Prostate gland (tissue), 2 donors: ENCODE data around the gene PUS7L. TPM values are rescaled to one million over a fixed set of nuclear protein-coding genes. Genes with fewer than 3 reads are reported as not detected.

ENCODE experiments used
- DNase-seq: peaks from one replicate; pipeline ENCODE4 v3.0.0-alpha.2; 2019; ENCODE audit warnings: low spot score
- H3K27ac ChIP-seq, 2 donors: fragments of 200-600 bp; sonication (generic); 2 replicates each; pipeline ENCODE4 v1.5.1; 2017 to 2019
- H3K27me3 ChIP-seq: fragments of 200-600 bp; sonication (generic); replicated peaks from 2 replicates; pipeline ENCODE4 v1.5.1; 2019; ENCODE audit not compliant: insufficient read depth
- H3K36me3 ChIP-seq, 2 donors: fragments of 200-600 bp; sonication (generic); 1 replicate in 1 of 2; 2 replicates in 1 of 2; pipeline versions ENCODE4 v1.5.1 to v1.8.1; 2017 to 2019
- H3K4me1 ChIP-seq: fragments of 200-600 bp; sonication (generic); replicated peaks from 2 replicates; pipeline ENCODE4 v1.5.1; 2019
- H3K4me3 ChIP-seq, 2 donors: fragments of 200-600 bp; sonication (generic); 2 replicates each; pipeline ENCODE4 v1.5.1; 2017 to 2019
- H3K9me3 ChIP-seq: fragments of 200-600 bp; sonication (generic); 2 replicates; pipeline ENCODE4 v1.5.1; 2017
- POLR2A ChIP-seq: fragments of 450-650 bp; IDR thresholded peaks from one replicate; pipeline ENCODE4 v1.6.1; 2016; ENCODE audit warnings: antibody characterized with exemption, mild to moderate bottlenecking
- POLR2AphosphoS5 ChIP-seq: sonication (generic); formaldehyde crosslinking; IDR thresholded peaks from one replicate; pipeline ENCODE4 v1.6.1; 2017; ENCODE audit warnings: antibody characterized with exemption
- WGBS: methylation state at CpG from one replicate; pipeline ENCODE4 v1.1.5; 2018; 5-methylcytosine and 5-hydroxymethylcytosine counted together
- intact Hi-C: fragments of 100-400 bp; cut with DNase I; formaldehyde crosslinking; loops from one replicate; pipeline ENCODE4 v1.14.2; 2022
- total RNA-seq, 2 donors: library from RNA; depleted of rRNA; stranded (reverse); fragments of >200 nt; gene quantifications; one replicate each; pipeline ENCODE4 v1.1.0, GENCODE V29; 2016
- TF ChIP-seq, protein P1 (sequence below), 4 experiments: fragments of 200-600 bp in 2 of 4; fragments of 450-650 bp in 2 of 4; sonication (generic) in 2 of 4; IDR thresholded peaks; 1 replicate in 3 of 4; 2 replicates in 1 of 4; pipeline ENCODE4 v1.5.1; 2016 to 2019; ENCODE audit warnings: antibody characterized with exemption in 4 of 4, mild to moderate bottlenecking in 2 of 4, moderate library complexity in 2 of 4

Gene PUS7L
- total RNA-seq, 2 donors from 2014 or later: 9.7 to 12.7 TPM

DNA sequence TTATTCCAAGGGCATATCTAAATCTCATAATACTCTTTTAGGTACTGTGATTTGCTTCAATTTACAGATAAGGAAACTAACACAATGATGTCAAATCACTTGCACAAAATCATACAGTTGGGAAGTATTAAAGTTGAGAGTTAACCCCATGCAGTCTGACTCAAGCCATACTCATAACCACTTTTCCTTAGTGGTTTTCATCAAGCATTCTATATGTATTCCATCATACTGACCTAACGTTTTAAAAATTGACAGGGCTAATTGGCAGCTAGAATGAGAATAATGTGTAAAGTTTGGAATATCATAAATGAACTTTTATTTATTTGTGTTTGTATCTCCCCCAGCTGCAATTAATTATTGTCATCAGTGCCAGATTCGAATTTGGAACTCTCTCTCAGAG lies 20.9 kb downstream of the PUS7L start:
- H3K36me3 ChIP-seq: no peaks in the 10 kb centered on the region
- 59% methylated on average over 2 of the region's 2 CpGs for WGBS
- no peaks in the 10 kb centered on the region for H3K4me1 ChIP-seq
- no peaks in the 10 kb centered on the region for H3K27me3 ChIP-seq
- H3K27ac ChIP-seq: no peak overlapping the region
- H3K9me3 ChIP-seq: no peaks in the 10 kb centered on the region
- TF ChIP-seq POLR2A: no peak
- TF ChIP-seq, protein P1, sequence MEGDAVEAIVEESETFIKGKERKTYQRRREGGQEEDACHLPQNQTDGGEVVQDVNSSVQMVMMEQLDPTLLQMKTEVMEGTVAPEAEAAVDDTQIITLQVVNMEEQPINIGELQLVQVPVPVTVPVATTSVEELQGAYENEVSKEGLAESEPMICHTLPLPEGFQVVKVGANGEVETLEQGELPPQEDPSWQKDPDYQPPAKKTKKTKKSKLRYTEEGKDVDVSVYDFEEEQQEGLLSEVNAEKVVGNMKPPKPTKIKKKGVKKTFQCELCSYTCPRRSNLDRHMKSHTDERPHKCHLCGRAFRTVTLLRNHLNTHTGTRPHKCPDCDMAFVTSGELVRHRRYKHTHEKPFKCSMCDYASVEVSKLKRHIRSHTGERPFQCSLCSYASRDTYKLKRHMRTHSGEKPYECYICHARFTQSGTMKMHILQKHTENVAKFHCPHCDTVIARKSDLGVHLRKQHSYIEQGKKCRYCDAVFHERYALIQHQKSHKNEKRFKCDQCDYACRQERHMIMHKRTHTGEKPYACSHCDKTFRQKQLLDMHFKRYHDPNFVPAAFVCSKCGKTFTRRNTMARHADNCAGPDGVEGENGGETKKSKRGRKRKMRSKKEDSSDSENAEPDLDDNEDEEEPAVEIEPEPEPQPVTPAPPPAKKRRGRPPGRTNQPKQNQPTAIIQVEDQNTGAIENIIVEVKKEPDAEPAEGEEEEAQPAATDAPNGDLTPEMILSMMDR (IDR thresholded peaks at IDR 0.05): no peak
- TF ChIP-seq POLR2AphosphoS5: no peak
- intact Hi-C loops: no loop called here
- no peak overlapping the region for H3K4me3 ChIP-seq
- DNase-seq: no peak

DNA sequence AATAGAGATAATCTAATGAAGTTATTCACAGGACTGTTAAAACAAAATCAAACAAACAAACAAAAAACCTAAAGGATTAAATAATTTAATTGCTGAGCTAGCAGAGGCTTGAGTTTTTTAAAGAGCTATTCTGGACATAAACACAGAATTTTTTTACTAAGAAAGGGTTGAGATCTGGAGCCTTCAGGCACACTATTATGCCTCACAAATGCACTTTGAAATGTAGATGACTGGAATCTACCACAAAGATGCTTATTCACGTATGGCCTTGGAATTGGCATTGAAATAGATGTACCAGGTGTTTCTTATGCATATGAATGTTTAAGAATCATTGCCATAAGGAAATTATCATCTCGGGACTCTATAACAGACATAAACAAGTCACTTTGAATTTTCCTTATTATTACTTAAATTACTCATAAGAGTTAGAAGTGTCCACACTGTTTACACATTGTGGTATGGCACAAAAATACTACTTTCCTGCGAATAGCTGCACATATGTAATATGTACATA lies 21.6 kb downstream of the PUS7L start:
- intact Hi-C loops: no loop called here
- Histone ChIP-seq H3K4me1 (no peaks in the 10 kb centered on the region), H3K27me3 (no peaks in the 10 kb centered on the region), H3K4me3 (no peak overlapping the region), H3K36me3 (no peaks in the 10 kb centered on the region), H3K9me3 (no peaks in the 10 kb centered on the region), H3K27ac (no peak overlapping the region)
- TF ChIP-seq, protein P1 (IDR thresholded peaks at IDR 0.05): no peak
- TF ChIP-seq POLR2A: no peak
- TF ChIP-seq POLR2AphosphoS5: no peak
- 90% methylated on average over 3 of the region's 3 CpGs for WGBS
- no peak for DNase-seq

DNA sequence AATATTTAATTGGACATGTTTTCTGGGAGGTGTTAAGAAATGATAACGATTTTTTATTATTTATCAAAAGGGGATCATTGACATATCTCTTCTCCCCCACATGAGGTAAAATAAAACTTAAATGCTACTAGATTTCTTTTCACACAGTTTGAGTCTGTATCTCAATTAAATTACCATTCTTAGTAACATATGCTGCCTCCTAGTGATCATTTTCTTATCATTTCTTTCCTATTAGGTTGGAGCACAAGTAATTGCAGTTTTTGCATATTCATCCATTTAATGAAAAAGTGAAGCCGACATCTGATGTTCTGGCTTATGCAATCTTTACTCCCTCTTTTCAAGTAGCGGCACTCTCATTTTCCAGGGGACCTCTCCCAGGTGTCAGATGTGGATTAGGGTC lies 24.9 kb downstream of the PUS7L start:
- intact Hi-C loops: no loop called here
- no peaks in the 10 kb centered on the region for H3K9me3 ChIP-seq
- WGBS: 94% methylated on average over 3 of the region's 3 CpGs
- DNase-seq: no peak
- no peaks in the 10 kb centered on the region for H3K36me3 ChIP-seq
- no peaks in the 10 kb centered on the region for H3K4me1 ChIP-seq
- no peak overlapping the region for H3K4me3 ChIP-seq
- no peaks in the 10 kb centered on the region for H3K27me3 ChIP-seq
- TF ChIP-seq POLR2AphosphoS5: no peak
- TF ChIP-seq, protein P1 (IDR thresholded peaks at IDR 0.05): no peak
- TF ChIP-seq POLR2A: no peak
- H3K27ac ChIP-seq: no peak overlapping the region

DNA sequence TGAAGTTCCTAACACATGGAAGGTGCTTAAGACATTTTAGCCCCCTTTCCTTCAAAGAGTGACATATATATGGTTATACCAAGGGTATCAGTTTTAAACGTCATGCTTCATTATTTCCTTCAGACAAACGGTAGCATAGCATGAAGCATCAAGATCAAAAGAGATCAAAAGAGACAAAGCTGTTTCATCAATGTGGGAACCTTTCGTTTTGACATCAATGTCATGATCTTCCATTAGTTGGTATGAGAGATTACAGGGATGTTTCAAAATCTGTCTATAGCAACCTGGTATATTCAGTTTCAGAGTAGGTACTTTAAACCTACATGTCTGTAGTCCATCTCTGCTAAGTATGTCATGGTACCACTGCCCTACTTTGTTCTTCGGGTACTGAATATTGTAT lies 28.3 kb downstream of the PUS7L start:
- H3K4me3 ChIP-seq: no peak overlapping the region
- WGBS: 80% methylated on average over 4 of the region's 4 CpGs
- TF ChIP-seq POLR2AphosphoS5: no peak
- TF ChIP-seq, protein P1 (IDR thresholded peaks at IDR 0.05): no peak
- no peaks in the 10 kb centered on the region for H3K27me3 ChIP-seq
- no peaks in the 10 kb centered on the region for H3K9me3 ChIP-seq
- H3K36me3 ChIP-seq: no peaks in the 10 kb centered on the region
- no peak overlapping the region for H3K27ac ChIP-seq
- no peak for DNase-seq
- H3K4me1 ChIP-seq: no peaks in the 10 kb centered on the region
- intact Hi-C loops: no loop called here

DNA sequence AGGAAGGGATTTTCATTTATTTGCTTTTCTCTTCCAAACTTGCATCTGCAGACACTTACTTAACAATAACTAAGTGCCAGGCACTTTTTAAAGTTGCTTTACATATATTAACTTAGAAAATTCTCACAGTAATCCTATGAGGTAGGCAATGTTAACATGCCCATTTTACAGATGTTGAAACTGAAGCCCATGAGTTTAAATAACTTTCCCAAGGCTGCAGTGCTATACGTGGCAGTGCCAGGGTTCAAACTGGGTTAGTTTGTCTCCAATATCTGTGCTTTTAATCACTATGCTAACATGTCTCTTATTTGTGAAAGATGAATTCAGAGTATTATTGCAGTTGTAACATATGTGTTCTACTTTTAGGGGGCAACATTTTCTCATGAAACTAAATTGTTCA lies 29.9 kb downstream of the PUS7L start:
- intact Hi-C loops: no loop called here
- Histone ChIP-seq H3K36me3 (no peaks in the 10 kb centered on the region), H3K27ac (no peak overlapping the region), H3K27me3 (no peaks in the 10 kb centered on the region), H3K4me1 (no peaks in the 10 kb centered on the region), H3K4me3 (no peak overlapping the region), H3K9me3 (no peaks in the 10 kb centered on the region)
- 53% methylated on average over 1 of the region's 1 CpG for WGBS
- TF ChIP-seq POLR2A (no peak), POLR2AphosphoS5 (no peak)
- TF ChIP-seq, protein P1 (IDR thresholded peaks at IDR 0.05): no peak
- no peak for DNase-seq
